HG03139 (cell line): ENCODE data around the gene IFNA21.
"Not testable (repeated sequence)": the region's sequence is repeated elsewhere in the genome, so short reads cannot be mapped to it uniquely, and the experiment has no call there.

Experiments used
- ATAC-seq: cut with Tn5 transposase; IDR thresholded peaks from one replicate; pipeline ENCODE4 v1.9.1; 2021; ENCODE audit not compliant: unreplicated experiment

The IFNA21 gene

DNA sequence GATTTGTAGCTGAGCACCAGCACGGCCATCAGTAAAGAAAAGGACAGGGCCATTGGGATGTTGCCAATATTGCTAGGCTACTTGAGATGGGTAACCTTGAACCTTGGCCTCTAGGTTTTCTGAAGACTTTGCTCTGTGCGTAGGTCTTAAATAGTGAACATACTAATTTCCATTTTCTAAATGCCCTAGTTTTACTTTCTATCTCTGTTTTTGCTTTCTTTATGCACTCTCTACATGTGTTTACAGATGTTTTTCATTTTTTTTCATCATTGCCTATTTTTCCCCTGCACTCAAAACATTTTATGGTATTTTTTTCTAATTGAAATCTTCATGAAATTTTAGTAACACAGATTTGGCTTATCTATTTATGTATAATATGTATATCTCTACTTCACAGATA, at the start of gene IFNA21:
TSS of gene IFNA21 (minus strand) at position 101 of the 400 bp plus-strand sequence. CDS start at position 53, 48 bp downstream.
- not testable (repeated sequence) for ATAC-seq

DNA sequence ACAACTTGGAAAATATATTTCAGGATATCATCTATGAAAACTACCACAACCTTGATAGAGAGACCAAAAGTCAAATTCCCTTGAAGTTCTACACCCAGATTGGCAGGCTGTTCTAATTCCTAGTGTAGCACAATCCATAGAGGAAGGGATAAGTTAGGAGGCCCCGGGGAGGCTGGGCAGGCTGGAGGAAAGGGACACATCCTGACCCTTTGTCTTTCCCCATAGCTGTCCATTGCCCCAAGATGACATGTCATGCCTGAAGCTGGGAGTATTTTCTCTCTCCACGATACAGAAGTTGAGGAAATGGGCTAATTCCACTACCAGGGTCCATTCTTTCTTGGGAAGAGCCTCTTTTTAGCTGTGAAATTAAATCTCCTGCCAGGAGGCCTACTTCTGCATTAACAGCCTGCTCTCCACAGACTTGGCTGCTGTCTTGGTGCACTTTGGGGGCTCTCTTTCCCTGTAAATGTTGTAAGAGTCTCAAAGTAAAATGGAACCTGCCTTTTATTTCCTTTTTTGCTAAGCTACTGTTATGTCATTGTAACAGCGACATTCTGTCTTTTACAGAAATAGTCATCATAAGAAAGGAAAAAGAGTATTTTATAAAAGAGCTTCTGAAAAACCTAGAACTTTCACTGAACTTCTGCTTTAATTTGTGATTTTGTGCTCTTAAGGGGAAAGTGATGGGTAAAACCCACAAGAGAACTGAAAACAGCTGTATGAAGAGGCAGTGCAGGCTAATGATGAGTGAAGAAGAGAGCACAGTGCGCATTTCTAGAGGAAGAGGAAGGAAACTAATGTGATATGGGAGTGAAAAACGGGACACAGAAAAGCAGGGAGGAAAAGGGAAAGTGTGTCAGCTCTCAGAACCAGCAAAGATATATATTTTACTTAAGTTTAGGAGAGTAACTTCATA, 47.2 kb upstream of the IFNA21 start:
- ATAC-seq: not testable (repeated sequence)

DNA sequence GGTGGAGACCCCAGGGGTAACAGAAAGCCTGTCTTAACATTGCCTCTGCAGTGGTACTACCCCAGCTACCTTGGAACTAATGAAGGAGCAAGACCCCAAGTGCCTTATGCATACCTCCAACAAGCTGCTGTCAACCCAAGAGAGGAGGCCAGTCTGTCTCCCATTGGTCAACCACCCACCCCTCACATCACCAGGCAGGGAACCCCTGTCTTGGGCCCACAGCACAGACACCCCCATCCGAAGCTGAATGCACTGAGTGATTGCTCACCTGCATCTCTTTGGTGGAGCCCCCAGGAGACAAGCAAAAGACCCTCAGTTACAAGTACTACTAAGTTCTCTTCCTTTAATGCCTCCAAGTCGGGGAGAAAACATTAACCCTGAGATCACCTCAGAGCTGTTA, 45.7 kb upstream of the IFNA21 start:
- not testable (repeated sequence) for ATAC-seq

DNA sequence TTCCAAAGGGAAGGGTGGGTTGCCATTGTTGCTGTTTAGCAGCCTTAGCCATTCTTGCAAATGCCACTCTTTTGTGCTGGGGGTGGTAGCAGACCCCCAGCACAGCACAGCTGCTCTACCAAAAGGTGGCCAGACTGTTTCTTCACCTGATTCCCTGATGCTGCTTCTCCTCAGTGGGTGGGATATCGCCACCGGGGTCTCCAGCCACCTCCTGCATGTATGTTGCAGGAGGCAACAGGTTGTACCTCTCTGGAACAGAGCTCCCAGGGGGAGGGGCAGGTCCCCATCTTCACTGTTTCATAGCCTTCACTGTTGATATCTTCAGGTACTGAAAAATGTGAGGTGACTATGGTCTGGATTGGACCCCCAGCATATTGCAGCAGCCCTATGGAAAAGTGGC, 44.3 kb upstream of the IFNA21 start:
- ATAC-seq: not testable (repeated sequence)

DNA sequence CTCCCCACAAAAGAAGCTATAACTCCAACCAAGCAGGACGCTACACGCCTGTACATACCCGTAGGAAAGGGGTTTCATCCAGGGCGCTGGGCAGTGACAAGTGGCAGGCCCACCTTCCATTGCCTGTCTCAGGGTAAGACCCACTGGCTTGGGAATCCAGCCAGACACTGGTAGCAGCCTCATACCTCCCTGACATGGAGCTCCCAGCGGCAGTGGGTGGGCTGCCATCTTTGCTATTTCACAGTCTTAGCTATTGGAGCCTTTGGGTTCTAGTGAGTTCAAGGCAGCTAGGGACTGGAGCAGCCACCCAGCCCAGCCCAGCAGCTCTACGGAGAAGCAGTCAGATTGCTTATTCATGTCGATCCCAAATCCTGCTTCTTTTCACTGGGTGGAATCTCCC, 43.9 kb upstream of the IFNA21 start:
- no peak for ATAC-seq

DNA sequence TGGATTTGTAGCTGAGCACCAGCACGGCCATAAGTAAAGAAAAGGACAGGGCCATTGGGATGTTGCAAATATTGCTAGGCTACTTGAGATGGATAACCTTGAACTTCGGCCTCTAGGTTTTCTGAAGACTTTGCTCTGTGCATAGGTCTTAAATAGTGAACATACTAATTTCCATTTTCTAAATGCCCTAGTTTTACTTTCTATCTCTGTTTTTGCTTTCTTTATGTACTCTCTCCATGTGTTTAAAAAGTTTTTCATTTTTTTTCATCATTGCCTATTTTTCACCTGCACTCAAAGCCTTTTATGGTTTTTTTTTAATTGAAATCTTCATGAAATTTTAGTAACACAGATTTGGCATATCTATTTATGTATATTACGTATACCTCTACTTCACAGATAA, 40.6 kb upstream of the IFNA21 start, which contains the start of gene IFNA10:
TSS of gene IFNA10 (minus strand) at position 101 of the 400 bp plus-strand sequence. CDS start at position 55, 46 bp downstream.
- ATAC-seq: not testable (repeated sequence)

DNA sequence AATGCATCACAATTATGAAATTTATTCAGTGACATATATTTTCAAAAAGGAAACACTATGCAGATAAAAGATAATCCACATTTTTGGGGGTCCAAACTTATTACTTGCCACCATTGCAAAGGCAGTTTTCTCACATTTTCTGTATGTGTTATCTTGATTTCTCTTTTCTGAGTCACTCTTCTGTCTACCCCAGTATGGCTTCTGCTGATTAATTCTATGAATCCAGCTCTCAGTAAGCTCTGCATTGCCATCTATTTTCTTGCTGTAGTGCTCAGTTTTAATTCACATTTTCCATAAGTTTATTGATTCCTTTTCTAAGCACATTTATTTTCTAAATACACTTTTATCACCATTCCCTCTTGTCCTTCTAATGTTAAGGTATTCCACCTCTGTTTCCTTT, 38.7 kb upstream of the IFNA21 start:
- no peak for ATAC-seq

DNA sequence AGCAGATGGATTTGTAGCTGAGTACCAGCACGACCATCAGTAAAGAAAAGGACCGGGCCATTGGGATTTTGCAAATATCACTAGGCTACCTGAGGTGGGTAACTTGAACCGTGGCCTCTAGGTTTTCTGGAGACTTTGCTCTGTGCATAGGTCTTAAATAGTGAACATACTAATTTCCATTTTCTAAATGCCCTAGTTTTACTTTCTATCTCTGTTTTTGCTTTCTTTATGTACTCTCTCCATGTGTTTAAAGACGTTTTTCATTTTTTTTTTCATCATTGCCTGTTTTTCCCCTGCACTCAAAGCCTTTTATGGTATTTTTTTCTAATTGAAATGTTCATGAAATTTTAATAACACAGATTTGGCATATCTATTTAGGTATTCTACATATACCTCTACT, 35.6 kb upstream of the IFNA21 start, which contains the start of gene IFNA7:
TSS of gene IFNA7 (minus strand) at position 101 of the 400 bp plus-strand sequence. CDS start at position 61, 40 bp downstream.
- not testable (repeated sequence) for ATAC-seq

DNA sequence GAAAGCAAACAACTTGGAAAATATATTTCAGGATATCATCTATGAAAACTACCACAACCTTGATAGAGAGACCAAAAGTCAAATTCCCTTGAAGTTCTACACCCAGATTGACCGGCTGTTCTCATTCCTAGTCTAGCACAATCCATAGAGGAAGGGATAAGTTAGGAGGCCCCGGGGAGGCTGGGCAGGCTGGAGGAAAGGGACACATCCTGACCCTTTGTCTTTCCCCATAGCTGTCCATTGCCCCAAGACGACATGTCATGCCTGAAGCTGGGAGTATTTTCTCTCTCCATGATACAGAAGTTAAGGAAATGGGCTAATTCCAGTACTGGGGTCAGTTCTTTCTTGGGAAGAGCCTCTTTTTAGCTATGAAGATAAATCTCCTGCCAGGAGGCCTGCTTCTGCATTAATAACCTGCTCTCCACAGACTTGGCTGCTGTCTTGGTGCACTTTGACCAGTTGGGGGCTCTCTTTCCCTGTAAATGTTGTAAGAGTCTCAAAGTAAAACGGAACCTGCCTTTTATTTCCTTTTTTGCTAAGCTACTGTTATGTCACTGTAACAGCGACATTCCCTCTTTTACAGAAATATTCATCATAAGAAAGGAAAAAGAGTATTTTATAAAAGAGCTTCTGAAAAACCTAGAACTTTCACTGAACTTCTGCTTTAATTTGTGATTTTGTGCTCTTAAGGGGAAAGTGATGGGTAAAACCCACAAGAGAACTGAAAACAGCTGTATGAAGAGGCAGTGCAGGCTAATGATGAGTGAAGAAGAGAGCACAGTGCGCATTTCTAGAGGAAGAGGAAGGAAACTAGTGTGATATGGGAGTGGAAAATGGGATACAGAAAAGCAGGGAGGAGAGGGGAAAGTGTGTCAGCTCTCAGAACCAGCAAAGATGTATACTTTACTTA, 28.7 kb upstream of the IFNA21 start:
- ATAC-seq: peak; percentile 90

DNA sequence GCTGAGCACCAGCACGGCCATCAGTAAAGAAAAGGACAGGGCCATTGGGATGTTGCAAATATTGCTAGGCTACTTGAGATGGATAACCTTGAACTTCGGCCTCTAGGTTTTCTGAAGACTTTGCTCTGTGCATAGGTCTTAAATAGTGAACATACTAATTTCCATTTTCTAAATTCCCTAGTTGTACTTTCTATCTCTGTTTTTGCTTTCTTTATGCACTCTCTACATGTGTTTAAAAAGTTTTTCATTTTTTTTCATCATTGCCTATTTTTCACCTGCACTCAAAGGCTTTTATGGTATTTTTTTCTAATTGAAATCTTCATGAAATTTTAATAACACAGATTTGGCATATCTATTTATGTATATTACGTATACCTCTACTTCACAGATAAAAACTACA, 21.0 kb upstream of the IFNA21 start, which contains the start of gene IFNA4:
TSS of gene IFNA4 (minus strand) at position 101 of the 400 bp plus-strand sequence. CDS start at position 45, 56 bp downstream.
- not testable (repeated sequence) for ATAC-seq

DNA sequence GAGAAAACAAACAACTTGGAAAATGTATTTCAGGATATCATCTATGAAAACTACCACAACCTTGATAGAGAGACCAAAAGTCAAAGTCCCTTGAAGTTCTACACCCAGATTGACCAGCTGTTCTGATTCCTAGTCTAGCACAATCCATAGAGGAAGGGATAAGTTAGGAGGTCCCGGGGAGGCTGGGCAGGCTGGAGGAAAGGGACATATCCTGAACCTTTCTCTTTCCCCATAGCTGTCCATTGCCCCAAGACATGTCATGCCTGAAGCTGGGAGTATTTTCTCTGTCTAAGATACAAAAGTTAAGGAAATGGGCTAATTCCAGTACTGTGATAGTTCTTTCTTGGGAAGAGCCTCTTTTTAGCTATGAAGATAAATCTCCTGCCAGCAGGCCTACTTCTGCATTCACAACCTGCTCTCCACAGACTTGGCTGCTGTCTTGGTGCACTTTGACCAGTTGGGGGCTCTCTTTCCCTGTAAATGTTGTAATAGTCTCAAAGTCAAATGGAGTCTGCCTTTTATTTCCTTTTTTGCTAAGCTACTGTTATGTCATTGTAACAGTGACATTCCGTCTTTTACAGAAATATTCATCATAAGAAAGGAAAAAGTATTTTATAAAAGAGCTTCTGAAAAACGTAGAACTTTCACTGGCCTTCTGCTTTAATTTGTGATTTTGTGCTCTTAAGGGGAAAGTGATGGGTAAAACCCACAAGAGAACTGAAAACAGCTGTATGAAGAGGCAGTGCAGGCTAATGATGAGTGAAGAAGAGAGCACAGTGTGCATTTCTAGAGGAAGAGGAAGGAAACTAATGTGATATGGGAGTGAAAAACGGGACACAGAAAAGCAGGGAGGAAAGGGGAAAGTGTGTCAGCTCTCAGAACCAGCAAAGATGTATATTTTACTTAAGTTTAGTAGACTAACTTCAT, 16.6 kb upstream of the IFNA21 start:
- peak; percentile 90 for ATAC-seq

DNA sequence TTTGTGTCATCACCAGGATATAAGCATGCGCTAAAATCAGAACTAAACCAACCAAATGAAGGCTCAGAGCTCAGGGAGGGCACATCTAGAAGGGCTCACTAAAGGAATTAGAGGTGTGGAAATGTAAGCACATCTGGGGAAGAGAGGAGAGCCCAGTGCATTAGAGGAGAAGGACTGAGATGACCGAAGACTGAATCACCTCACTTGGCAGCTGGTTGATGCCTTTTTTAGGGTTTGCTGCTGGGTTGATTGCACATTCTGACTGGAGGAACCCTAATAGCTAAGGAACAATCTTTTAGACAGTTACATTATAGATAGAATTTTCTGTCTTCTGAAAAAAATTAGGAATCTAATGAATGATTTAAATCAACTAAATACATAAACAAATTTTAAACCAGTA, 8.2 kb upstream of the IFNA21 start:
- no peak for ATAC-seq

DNA sequence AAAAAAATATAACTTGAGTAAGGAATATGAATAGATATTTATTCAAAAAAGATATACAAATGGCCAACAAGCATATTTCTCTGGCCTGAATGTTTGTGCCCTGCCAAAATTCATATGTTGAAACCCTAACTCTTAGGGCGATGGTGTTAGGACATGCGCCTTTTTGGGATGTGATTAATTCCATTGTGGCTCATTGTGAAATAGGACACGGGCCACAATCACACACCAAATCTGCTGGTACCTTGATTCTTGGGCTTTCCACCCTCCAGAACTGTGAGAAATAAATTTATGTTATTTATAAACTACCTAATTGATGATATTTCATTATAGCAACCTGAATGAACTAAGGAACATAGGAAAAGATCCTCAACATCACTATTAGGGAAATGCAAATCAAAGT, 5.7 kb upstream of the IFNA21 start:
- ATAC-seq: no peak

DNA sequence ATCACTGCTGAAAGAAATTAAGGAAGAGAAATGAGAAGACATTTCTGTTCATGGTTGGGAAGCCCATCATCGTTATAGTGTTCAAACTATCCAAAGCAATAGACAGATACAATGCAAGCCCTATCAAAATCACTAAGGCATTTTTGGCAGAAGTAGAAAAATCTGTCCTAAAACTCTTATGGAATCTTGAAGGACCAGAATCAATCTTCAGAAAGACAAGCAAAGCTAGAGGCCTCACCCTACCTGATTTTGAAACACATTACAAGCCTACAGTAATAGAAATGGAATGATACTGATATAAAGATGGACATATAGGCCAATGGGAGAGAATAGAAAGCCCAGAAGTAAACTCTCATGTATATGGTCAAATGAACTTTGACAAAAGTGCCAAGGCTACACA, 4.9 kb upstream of the IFNA21 start:
- no peak for ATAC-seq

DNA sequence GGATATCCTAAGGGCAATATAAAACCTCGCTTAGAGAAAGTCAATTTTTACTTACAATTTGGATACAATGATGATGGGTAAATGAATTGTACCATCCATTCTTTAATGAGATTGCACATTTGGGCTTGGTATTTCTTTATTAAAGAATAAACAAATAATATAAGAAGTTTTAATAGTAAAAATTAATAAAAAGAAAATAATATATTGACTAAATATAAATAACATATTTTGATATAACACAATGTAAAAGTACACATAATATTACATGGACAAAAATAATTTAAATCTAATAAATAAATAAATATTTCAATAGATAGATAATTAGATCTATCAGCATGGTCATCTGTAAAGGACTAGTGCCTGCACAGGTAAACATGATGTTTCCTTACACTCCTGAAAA, 944 bp downstream of the IFNA21 start:
- ATAC-seq: no peak

DNA sequence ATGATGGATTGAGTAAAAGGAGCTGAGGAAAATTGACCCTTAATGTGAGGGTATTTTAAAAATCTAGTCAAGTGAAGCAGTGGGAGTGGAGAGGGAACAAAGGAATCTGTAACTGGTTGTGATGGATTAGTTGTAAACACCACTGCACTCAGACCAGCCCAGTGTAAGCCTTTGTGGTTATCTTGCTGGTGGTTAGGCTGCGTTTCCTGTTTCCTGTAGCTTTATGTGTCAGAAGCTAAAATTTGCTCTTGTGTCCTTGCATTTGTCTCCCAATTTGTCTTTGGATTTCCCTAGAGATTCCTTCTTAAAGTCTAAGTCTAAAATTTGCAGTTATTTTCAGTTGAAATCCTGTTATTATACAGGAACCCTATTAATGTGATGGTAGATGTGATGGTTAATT, 6.3 kb downstream of the IFNA21 start:
- peak; percentile 91 for ATAC-seq

DNA sequence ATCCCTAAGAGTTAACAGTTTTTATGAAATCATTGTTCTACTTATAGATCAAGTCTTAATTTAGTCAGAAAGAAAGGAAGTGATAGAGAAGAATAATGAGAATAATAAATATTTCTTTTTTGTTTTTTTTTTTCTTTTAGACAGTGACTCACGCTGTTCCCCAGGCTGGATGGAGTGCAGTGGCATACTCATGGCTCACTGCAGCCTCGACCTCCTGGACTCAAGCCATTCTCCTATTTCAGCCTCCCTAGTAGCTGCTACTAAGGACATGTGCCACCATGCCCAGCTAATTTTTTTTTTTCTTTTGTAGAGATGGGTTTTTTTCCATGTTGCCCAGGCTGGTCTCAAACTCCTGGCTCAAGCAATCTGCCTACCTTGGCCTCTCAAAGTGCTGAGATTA, 11.0 kb downstream of the IFNA21 start:
- no peak for ATAC-seq

DNA sequence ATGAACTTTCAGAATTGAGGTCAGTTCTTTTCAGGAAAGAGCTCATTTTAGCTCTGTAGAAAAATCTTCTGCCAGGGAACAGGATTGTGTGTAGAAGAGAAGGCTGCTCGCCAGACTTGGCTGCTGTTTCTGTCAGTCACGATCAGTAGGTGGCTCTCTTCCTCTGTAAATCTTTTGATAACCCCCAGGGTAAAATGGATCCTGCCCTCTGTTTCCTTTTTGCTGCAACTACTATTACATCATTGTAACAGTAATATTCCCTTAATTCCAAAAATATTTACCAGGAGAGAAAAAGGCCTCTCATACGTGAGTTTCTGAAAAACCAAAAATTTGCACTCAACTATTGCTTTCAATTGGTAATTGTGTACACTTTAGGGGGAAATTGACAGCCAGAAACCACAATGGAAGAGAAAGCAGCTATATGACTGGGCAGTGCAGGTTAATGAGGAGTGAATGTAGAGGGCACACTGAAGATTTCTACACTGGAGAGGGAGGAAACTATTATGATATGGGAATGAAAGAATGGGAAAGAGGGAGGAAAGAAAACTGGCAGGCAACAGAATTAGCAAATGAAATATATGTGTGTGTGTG, 12.3 kb downstream of the IFNA21 start:
- ATAC-seq: peak; percentile 82

DNA sequence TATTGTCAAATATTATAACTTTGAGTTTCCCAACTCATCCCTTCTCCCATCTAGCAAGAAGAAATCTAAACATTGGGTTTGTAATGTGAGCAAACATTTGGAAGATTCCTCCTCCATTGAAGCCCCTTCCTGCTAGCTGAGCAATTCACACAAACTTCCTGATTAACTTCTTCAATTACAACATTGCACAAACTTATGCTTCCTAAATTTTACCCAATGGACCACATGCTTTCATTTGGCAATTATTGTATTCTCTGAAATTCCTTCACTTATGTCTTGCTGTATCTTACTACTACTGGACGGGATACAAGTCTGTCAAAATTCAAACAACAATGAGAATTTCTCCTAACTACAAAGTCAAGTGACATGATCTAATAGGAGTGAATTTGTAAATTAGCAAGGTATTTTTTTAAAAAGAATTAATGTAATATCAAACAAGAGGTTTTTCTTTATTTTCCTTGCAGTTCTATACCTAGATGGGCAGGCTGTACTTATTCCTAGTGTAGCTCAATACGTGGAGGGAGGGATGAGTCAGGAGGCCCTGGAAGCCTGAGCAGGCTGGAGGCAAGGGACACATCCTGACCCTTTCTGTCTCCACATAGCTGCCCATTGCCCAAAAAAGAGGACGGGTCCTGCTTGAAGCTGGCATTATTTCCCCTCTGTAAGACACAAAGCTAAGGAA, 13.0 kb downstream of the IFNA21 start:
- peak; percentile 30 for ATAC-seq
